SW 1271 (cell line): ENCODE data around the gene TNFRSF1B.

Experiments used
- DNase-seq, 2 experiments: peaks; one replicate each; lab custom pipeline; 2025; lab: John Stamatoyannopoulos, UW

Gene TNFRSF1B

GRCh38 chr1:12142141-12142823, 24.5 kb upstream of the TNFRSF1B start:
- no peak for DNase-seq

- no peak for DNase-seq
These were observed 23.7 kb upstream of the TNFRSF1B start for GRCh38 chr1:12142891-12143630.

DNA sequence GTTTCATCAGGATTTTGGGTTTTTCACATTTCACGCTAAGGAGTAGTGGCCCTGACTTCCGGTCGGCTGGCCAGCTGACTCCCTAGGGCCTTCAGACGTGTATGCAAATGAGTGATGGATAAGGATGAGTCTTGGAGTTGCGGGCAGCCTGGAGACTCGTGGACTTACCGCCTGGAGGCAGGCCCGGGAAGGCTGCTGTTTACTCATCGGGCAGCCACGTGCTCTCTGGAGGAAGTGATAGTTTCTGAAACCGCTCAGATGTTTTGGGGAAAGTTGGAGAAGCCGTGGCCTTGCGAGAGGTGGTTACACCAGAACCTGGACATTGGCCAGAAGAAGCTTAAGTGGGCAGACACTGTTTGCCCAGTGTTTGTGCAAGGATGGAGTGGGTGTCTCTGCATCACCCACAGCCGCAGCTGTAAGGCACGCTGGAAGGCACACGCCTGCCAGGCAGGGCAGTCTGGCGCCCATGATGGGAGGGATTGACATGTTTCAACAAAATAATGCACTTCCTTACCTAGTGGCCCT, 23.1 kb upstream of the TNFRSF1B start:
- no peak for DNase-seq

- DNase-seq, result no peak
These were observed 22.6 kb upstream of the TNFRSF1B start for GRCh38 chr1:12144236-12144635.

- no peak for DNase-seq
These were observed 21.8 kb upstream of the TNFRSF1B start for GRCh38 chr1:12144969-12145368.

GRCh38 chr1:12145616-12146342, 21.0 kb upstream of the TNFRSF1B start:
- no peak for DNase-seq

GRCh38 chr1:12146343-12147112, 20.3 kb upstream of the TNFRSF1B start:
- no peak for DNase-seq

DNA sequence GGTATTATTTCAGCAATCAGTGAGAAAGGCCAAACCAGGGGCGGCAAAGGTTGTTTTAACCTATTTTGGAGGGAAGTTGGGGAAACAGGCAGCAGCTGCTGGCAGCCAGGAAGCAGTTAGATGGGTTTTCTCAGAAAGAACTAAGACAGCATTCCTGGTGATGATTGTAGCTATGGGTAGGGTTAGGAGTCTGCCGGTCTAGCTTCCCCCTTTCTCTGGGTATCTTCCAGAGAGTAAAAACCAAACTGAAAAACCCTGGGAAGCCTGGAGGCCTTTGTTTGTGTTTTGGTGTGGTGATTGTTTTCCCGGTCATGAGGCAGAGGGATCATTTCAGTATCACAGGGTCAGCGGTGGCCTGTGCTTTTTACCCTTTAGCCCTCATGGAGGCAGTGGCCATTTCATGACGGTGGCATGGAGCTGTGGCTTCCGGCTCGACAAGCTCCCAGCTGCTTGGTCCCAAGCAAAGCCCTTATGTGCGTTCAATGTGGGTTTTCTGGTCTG, 19.5 kb upstream of the TNFRSF1B start:
- no peak for DNase-seq

- DNase-seq, result peak in 1 of 2 experiments; percentile 4
These were observed 18.4 kb upstream of the TNFRSF1B start for GRCh38 chr1:12148160-12148957.

- no peak for DNase-seq
These were observed 17.6 kb upstream of the TNFRSF1B start for GRCh38 chr1:12148958-12149790.

DNA sequence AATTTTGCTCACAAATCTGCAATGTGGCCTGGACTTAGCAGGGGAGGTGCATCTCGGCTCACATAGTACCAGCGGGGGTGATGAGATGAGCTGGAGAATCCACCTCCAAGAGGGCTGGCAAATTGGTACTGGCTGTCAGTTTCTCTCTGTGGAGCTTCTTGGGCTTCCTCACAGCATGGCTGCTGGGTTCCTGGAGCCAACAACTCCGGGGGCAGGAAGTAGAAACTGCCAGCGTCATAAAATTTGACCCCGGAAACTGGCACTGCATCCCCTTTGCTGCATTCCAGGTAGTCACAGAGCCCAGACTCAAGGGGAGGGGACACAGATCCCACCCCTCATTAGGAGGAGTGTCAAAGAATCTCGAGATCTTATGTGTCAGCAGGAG, 17.0 kb upstream of the TNFRSF1B start:
- DNase-seq, result no peak

DNA sequence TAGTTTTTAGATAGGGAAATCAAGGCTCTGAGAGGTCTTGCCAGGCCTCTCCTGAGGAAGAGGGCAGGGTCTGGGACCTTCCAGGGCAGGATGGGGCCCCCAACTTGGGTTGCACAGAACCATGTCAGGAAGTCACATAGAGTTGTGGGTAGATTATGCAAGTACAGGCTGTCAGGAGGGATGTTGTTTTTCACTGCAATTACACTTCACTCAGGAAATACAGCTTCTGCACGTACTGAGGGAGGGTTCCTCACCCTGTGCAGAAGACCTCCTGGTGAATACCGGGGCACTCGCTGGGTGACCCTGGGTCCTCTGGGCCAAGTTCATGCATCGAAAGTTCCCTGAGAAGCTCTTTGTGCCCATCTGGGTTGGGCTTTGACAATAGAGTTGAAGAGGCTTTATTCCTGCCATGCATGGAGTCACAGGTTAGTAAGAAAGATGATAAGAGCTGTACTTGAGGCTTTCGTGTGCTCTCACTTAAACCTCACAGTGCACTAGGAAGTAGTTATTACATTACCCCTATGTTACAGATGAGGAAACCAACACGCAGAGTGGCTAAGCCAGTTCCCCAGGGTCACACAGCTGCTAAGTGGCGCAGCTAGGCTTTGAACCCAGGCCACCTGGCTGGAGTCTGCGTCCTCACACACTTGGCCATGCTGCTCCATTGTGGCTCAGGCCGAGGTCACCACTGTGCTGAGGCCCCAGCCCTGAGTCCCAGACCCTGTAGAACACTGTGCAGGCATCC, 16.2 kb upstream of the TNFRSF1B start:
- no peak for DNase-seq

- DNase-seq, result no peak
These were observed 15.3 kb upstream of the TNFRSF1B start for GRCh38 chr1:12151465-12151864.

DNA sequence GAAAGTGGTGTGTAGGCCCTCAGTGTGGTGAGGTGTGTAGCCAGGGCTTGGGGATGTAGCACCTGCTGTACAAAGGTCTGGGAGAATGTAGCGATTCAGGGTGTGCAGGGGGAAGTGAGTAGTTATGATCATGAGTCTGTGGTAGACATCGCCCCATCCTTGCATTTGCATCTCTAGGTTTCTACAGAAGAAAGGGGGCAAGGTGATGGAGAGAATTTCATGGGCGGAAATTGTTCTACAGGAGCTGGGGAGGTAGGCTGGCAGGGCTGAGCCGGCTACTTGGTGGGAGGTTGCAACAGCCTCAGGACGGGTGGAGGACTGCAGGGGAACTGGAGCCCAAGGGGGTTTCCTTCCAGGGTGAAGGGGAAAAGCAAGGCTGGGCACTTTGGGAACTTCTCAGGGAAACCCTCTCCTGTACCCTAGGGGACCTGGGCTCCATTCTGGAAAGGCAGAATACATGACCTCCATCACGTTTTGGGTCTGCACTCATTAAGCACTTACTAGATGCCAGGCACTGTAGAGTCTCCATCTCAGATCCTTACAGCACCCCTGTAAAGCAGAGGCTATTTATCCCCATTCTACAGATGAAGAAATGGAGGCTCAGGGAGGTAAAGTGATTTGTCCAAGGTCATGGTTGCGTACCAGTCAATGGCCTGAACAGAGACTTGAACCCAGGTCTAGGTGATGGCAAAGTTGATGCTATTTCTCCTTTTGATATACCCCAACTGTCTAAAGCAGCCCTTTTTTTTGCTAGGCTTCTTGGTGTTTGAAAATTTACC, 14.5 kb upstream of the TNFRSF1B start:
- DNase-seq, result no peak

GRCh38 chr1:12153181-12153785, 13.5 kb upstream of the TNFRSF1B start:
- peak in 1 of 2 experiments; percentile 26 for DNase-seq

- DNase-seq, result no peak
These were observed 11.5 kb upstream of the TNFRSF1B start for GRCh38 chr1:12155328-12155727.

DNA sequence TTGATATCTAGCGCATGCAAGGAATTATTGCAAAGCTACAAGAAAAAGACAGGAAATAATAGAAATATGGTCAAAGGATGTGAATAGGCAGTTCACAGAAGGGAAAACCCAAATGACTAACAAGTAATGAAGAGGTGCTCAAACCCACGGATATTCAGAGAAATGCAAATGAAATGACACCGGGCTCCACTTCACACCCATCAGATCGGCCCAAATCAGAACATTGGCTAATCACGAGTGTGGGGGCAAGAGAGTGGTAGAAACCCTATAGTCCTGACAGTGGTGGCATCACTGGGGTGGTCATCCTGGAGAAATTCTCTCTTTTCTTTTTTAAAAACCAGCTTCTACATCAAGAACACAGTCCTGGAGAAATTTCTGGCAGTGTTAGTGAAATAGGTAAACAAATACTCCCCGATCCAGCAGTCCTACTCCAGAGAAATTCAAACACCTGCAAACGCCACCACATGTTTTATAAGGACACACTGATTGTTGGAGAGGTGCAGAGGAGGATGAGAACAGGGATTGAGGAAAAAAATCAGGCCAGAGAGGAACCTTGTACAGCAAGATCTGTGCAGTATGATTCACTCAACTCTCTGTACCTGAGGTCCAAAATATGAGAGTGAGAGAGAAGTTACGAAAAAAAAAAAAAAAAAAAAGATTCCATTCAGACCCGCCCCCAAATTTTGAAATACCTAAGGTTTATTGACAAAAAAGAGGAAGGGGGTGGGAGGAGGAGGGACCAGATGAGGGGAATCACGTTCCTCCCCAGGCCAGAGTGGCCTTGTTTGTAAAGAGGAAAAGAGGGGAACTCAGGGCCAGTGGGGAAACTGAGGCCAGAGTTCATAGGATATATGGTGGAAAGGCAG, 9.2 kb upstream of the TNFRSF1B start:
- no peak for DNase-seq
